Activated T-helper 1 cell treated with Interleukin-2 at 50 U/mL for 16 hours (primary cell): Measurements from ENCODE around the gene MFSD2B.
"Not testable (repeated sequence)": the region's sequence is repeated elsewhere in the genome, so short reads cannot be mapped to it uniquely, and the experiment has no call there.

Experiments used
- DNase-seq: peaks from one replicate; pipeline ENCODE4 v3.0.0-alpha.2; 2020; ENCODE audit warnings: low read depth

Gene MFSD2B, protein sequence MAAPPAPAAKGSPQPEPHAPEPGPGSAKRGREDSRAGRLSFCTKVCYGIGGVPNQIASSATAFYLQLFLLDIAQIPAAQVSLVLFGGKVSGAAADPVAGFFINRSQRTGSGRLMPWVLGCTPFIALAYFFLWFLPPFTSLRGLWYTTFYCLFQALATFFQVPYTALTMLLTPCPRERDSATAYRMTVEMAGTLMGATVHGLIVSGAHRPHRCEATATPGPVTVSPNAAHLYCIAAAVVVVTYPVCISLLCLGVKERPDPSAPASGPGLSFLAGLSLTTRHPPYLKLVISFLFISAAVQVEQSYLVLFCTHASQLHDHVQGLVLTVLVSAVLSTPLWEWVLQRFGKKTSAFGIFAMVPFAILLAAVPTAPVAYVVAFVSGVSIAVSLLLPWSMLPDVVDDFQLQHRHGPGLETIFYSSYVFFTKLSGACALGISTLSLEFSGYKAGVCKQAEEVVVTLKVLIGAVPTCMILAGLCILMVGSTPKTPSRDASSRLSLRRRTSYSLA

DNA sequence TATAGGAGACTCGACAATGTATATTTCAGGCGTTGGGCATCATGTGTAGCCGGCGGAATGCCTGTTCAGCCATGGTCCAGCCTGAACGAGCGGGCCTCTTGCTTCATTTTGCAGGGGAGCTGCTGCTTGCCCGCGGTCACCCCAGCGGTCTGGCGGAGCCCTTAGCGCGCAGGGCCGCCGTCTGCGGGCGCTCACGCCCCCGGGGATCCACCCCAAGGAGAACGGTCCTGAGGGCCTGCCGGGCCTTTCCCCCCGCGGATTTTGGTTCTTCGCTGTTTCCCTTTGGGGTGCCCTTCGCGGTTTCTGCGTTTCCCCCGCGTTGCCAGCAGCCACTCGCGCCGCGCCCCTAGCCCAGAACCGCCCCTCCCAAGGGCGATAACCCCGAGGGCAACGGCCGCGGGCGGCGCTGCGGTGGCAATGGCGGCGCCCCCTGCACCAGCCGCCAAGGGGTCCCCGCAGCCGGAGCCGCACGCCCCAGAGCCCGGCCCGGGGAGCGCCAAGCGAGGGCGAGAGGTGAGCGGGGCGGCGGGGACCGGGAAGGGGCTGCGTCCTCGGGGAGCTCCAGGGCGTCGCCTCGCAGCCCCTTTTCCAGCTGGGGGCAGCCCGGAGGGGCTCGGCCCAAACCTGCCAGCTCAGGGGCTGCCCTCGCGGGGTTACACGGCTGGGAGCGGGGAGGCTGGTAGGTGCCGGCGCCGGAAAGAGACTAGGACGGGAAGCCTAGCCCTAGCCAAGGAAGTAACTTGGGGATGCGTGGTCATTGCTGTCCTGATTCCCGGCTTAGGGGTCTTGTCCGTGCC, at the start of gene MFSD2B:
TSS of gene MFSD2B (plus strand) at position 406 of the 797 bp plus-strand sequence. CDS start at position 418, 12 bp downstream.
- DNase-seq, result no peak

DNA sequence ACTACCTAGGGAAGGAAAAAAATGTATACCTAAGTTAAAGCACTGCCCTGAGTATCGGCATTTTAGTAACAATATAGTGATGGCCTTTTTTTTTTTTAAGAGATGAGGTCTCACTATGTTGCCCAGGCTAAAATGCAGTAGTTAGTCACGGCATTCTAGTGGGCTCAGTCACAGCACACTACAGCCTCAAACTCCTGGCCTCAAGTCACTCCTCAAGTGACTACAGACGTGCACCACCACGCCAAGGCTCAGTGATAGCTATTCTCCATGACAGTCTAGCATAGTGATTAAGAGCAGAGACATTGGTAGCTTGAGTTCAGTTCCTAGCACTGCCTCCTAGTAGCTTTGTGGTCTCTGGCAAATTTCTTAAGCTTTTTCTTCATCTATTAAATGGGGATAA, 42.0 kb upstream of the MFSD2B start:
- DNase-seq, result no peak

DNA sequence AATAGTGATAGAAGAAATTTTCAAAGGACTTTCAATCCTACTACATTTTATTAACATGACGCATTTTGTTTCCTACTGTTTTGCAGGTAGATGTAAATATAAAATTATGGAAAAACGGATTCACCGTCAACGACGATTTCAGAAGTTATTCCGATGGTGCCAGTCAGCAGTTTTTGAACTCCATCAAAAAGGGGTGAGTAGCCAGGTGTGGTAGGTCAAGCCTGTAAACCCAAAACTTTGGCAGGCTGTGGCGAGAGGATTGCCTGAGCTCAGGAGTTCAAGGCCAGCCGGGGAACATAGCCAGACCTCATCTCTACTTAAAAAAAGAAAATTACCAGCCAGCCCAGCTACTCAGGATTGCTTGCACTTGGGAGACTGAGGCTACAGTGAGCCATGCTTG, 33.0 kb upstream of the MFSD2B start:
- no peak for DNase-seq

DNA sequence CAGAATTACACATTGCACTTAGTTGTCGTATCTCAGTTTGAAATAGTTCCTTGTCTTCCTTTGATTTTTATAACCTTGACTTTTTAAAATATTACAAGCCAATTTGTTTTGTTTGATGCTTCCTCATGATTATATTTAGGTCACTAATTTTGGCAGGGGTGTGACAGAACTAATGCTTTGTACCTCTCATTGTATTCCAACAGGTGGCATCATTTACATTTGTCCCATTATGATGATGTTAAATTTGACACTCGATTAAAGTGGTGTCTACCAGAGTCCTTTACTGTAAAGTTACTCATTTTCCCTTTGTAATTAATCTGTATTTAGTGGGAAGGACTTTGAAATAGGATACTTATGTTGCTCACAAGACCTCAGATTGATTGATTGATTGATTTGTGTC, 21.5 kb upstream of the MFSD2B start:
- no peak for DNase-seq

DNA sequence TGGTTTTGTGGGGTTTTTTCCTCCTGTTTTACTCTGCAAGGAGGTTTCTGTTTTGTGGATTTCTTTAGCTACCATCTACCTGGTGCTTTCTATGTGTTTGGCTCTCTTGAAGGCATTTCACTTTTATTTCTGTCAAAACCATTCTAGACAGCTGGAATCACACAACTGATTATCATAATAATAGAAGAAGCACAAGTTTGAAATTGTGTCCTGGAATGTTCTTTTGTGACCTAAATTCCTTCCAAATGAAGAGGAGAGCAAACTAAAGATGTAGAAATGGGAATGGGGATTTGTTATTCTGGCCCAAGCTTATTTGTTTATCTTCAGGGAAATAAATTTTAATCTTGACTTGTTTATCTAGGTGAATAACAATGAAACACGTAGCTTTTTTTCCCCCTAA, 17.0 kb upstream of the MFSD2B start:
- DNase-seq, result no peak

DNA sequence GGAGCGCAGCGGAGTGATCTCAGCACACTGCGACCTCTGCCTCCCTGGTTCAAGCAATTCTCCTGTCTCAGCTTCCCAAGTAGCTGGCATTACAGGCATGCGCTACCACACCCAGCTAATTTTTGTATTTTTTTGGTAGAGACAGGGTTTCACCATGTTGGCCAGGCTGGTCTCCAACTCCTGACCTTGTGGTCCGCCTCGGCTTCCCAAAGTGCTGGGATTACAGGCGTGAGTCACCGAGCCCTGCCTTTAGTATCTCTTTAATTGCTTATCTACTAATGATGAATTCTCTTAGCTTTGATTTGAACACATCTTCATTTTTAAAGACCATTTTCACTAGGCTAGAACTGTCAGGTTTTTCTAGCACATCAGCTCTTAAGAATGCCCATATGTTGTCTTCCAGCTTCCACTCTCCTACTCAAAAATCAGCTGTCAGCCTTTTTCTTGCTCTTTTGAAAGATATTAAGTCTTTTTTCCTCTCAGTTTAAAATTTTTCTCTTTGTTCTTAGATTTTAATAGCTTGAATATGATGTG, 16.1 kb upstream of the MFSD2B start:
- DNase-seq, result no peak

DNA sequence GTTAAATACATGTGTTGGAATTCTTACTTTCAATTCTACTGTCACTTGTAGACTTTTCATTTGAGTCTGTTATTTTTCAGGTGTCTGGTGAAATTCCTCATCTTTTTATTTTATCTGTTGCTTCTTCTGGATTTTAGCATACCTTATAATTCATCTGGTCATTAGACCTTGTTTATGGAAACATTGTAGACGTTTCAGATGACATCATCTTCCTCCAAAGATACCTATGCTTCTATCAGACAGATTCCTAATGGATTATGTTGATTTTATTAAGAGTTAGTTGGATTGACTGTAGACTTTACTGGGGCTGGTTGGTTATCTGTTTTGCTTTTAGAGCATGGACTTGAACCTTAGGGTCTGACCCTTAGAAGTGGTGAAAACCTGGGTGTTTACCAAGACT, 15.3 kb upstream of the MFSD2B start:
- DNase-seq, result no peak

DNA sequence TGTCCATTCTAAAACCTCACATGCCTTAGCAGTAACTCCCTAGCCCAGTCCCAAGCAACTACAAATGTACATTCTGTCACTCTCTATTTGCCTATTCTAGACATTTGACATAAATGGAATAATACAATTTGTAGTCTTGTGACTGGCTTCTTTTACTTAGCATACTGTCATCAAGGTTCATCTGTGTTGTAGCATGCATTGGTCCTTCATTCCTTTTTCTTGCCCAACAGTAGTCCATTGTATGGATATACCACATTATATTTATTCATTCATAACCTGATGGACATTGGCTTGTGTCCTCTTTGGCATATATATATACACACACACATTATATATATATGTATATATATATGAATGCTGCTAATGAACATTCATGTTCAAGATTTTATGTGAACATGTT, 2.2 kb upstream of the MFSD2B start:
- DNase-seq, result no peak

DNA sequence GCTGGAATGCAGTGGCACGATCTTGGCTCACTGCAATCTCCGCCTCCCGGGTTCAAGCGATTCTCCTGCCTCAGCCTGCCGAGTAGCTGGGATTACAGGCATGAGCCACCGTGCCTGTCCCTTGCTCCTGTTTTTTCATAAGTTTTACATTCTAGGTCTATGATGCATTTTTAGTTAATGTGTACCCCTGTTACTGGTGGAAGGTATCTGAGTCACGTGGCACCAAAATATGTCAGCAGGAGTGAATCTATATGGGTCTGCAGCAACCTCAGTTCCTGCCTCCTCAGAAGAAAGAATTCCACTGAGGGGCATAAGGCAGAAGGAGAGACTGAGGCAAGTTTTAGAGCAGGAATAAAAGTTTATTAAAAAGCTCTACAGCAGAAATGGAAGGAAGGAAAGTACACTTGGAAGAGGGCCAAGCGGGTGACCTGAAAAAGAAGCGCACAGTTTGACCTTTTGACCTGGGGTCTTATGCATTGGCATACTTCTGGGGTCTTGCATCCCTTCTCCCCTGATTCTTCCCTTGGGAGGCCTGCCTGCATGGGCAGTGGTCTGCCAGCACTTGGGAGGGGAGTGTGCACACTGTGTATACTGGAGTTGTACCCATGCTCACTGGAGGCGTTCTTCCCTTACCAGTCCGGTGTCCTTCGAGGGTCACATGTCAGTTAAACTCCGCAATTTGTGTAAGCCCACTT, 1.1 kb upstream of the MFSD2B start:
- DNase-seq, result no peak

DNA sequence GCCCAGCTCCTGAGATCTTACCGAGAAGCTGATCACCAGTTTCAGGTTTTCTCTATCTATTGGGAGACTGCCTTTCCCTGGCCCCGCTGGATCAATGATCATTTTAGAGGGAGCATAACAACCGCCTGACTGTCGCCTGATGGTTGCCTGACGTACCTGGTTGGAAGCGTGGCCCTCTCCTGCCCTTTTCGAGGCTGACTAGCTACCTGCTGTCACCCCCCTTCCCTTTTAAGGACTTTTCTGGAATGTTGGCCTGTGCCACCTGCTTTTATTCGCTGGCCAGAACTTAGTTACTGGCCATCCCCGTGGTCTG, 562 bp upstream of the MFSD2B start:
- no peak for DNase-seq

DNA sequence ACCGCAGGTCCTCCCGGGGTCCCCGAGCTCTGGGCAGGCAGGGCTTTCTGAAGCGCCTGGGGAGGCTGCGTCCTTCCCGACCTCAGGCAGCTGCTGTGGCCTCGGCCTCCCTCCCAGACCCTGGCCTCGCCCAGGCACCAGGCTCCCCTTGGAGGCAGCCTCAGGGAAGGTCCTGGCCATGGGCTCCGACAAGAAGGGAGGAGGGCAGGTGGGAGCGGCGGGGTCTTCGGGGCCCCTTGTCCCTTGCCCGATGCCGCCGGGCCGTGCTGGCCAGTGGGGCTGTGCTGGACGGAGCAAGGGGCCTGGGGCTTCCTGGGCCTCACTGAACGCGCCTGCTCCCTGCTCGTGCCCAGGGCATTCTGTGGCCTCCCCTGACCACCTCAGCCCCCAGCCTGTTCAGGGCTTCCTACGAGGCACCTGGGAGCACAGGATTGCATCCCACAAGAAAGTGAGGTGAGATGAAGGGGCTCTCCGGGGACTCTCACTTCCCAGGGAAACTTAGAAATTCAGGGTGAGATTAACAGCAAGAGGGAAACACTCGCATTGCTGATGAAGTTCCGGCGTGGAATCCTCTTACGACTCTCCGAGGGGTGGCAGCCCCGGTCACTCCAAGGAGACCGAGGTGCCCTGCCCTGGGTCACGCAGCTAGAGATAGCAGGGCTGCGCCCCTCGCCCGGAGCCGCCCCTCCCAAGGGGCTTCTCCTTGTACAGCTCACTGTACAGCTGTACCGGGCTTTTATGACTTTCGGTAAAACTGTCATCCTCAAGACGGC, 778 bp downstream of the MFSD2B start:
- no peak for DNase-seq

DNA sequence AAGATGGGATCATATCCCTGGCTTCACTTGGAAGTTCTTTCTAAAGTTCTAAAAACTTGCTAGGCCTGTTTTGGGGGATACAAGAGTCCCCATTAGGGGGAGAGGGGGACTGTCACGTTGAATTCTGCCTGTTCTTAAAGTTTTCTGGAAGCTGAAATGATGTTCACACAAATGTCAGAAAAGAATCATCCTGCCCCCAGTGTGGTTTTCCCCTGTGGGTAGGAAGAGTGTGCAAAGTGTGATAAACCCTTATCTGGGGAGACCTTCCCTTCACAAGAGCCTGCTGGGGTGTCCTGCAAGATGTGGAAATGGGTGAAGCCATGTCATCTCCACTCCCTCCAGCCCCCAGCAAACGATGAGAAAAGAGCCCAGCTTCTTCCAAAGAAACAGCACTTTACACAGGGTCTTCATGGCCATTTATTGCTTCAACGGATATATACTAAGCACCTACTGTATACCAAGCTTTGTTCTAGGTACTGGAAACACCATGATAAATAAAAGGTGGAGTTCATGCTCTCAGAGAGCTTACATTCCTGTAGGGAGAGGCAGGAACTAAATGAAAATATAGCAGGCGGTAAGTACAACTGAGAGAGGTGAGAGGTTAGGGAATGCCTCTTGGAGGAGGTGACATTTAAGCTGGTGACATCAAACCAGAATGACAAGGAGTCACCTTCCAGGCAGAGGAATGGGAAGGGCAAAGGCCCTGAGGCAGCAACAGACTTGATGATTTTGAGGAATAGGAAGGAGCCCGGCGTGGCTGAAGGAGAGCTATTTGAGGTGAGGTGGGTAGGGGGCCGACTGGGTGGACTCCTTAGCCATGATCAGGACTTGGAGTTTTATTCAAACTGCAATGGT, 1.6 kb downstream of the MFSD2B start:
- no peak for DNase-seq

DNA sequence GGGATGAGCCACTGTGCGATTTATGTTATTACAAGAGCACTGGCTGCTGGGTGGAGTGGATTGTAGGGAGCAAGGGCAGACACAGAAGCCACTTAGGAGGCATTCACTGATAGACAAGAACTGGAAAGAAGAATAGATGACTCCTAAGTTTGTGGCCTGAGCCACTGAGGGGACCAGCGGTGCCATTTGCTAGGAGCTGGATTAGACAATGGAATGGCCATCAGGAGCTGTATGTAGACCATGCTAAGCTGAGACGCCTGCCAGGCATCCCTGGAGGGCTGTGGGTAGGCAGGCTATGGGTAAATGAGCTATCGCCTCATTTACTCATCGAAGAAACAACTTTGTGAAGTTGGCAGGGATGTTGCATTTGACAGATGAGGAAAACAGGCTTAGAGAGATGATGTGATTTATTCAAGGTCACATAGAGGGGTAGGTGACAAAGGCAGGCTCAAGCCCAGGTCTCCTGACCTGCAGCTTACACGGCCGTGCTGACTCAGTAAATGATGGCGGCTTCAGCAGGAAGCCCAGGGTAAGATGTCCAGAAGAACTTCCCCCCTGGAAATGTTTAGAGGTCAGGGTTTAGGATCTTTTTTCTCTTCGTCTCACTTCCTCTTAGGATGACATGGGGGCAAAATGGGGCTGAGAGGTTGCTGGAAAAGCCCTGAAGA, 2.8 kb downstream of the MFSD2B start:
- DNase-seq, result no peak

DNA sequence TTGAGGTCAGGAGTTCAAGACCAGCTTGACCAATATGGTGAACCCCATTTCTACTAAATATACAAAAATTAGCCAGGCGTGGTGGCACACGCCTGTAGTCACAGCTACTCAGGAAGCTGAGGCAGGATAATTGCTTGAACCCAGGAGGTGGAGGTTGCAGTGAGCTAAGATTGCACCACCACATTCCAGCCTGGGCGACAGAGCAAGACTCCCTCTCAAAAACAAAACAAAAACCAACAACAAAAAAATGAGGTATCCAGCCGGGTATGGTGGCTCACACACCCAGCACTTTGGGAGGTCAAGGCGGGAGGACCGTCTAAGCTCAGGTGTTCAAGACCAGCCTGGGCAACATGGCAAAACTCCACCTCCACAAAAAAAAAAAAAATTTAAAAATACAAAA, 5.0 kb downstream of the MFSD2B start:
- DNase-seq, result not testable (repeated sequence)

DNA sequence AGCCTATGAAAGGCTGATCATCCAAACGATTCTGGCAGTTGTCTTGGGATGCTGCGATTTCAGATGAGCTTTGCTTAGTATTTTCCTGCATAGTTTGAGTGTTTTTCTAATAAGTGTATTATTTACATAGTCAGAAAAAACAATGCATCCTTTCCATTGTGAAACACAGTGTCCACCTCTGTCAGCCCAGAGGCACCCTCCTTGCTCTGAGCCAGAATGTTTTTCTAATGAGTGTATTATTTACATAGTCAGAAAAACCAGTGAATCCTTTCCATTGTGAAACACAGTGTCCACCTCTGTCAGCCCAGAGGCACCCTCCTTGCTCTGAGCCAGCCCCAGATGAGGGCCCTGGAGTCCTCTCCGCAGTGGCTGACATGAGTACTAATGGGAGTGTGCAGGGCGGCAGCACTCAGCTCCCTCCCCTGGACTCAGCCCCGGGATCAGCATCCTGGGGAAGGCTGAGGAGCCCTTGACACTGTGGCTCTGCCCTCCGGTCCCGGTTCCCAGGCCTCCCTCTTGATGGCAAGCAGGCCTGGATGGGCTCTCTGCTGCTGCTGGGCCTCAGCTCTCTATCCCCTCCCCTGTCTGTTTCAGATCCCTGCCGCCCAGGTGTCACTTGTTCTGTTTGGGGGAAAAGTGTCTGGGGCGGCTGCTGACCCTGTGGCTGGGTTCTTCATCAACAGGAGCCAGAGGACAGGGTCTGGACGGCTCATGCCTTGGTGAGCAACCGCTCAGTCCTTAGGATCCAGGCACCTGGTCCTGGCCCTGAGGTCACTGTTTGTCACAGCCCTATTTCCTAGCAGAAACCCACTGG, 5.9 kb downstream of the MFSD2B start:
- DNase-seq, result no peak

DNA sequence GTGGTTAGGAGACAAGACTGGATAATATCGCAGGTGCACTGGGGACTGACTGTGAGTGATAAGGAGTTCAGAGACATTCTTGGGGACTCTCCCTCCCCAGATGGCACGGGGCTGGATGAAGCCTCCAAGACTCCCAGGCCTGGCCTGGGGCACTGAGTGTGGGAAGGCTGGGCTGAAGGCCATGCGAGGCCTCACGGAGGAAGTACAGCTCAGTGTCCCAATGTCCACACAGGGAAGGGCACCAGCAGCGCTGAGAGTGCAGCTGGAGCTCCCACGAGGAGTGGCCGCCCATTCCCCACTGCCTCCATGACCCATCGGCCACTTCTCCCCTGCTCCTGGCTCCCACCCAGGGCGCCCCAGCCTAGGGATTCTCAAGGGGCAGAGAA, 6.5 kb downstream of the MFSD2B start:
- DNase-seq, result no peak

DNA sequence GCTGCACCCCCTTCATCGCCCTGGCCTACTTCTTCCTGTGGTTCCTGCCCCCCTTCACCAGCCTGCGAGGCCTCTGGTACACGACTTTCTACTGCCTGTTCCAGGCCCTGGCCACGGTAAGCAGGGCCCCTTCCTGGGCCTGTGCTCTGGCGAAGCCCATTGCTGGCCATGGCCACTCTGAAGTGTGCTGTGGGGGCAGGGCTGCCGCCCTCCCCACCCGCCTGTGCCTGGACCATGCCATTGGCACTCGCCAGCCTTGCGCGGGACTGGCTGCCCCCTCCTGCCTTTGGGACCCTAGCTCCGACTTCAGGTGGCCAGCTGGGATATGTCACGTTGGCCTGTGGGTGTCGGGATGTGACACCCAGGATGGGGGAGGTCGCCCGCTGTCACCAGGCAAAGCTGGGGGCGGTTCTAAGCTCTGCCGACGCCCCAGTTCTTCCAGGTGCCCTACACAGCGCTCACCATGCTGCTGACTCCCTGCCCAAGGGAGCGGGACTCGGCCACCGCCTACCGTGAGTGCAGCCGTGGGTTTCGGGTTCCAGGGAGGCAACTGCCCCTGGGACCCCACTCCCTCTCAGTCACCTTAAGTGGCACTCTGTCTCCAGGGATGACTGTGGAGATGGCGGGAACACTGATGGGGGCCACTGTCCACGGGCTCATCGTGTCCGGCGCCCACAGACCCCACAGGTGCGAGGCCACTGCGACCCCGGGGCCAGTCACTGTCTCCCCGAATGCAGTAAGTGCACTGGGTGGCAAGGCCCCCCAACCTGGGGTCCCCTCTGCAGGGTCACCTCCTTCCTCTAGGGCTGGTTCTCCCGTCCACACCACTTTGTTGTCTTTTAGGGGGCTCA, 7.2 kb downstream of the MFSD2B start:
- no peak for DNase-seq

DNA sequence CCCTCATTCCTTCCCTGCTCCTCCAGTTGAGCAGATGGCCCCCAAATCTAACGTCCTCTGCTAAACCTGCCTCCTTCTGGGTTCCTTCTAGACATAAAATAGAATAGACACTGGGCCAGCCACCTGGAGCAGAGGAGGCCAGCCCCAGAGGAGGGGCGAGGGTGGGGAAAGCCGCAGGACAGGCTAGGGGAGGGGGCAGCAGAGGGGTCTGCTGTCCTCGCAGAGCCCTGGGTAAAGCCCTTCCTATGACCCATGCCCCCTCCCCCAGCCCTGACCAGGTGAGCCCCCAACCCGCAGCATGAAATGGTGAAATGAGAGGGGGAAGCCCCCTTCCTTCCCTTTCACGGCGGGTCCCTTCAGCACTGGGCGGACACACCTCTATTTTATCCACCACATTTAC, 7.8 kb downstream of the MFSD2B start:
- DNase-seq, result no peak
